Body of pancreas (tissue), 4 donors: ENCODE measurements around the gene CD6. TPM values are rescaled to one million over a fixed set of nuclear protein-coding genes. Genes with fewer than 3 reads are reported as not detected.

Source experiments
- ATAC-seq: fragments of 150-250 bp; one replicate; pipeline ENCODE4 v1.9.1; 2016
- DNase-seq, 4 donors: peaks; one replicate each; pipeline ENCODE4 v3.0.0-alpha.2; 2019
- H3K27ac ChIP-seq, 4 donors: fragments of 200-600 bp; sonication (generic); 1 replicate in 3 of 4; 2 replicates in 1 of 4; pipeline versions ENCODE4 v1.5.1 to v1.6.1; 2016 to 2019; ENCODE audit warnings: mild to moderate bottlenecking in 1 of 4, mixed read lengths in 1 of 4, moderate library complexity in 1 of 4
- H3K27me3 ChIP-seq, 2 donors: fragments of 200-600 bp; sonication (generic); one replicate each; pipeline ENCODE4 v1.6.0; 2016; ENCODE audit warnings: mild to moderate bottlenecking in 1 of 2
- H3K36me3 ChIP-seq, 2 donors: fragments of 200-600 bp; sonication (generic); replicated peaks in 1 of 2; 2 replicates each; pipeline ENCODE4 v1.5.1; 2016; ENCODE audit warnings: low read depth in 2 of 2; ENCODE audit not compliant: insufficient read depth in 1 of 2
- H3K4me1 ChIP-seq: fragments of 200-600 bp; sonication (generic); one replicate; pipeline ENCODE4 v1.6.0; 2016
- H3K4me3 ChIP-seq, 2 donors: fragments of 200-600 bp; sonication (generic); 1 replicate in 1 of 2; 2 replicates in 1 of 2; pipeline ENCODE4 v1.5.1; 2016 to 2019
- H3K9me3 ChIP-seq, 3 donors: fragments of 200-600 bp; sonication (generic); 1 replicate in 2 of 3; 2 replicates in 1 of 3; pipeline ENCODE4 v1.5.1; 2016
- POLR2A ChIP-seq, 3 donors: fragments of 450-650 bp; IDR thresholded peaks; one replicate each; pipeline ENCODE4 v1.6.1; 2016; ENCODE audit warnings: antibody characterized with exemption in 3 of 3, mild to moderate bottlenecking in 2 of 3
- WGBS, 2 donors: methylation state at CpG; one replicate each; pipeline ENCODE4 v1.1.5; 2017; 5-methylcytosine and 5-hydroxymethylcytosine counted together
- intact Hi-C: fragments of 100-400 bp; cut with DNase I; formaldehyde crosslinking; loops from one replicate; pipeline ENCODE4 v1.15.1; 2023
- total RNA-seq, 2 donors: library from RNA; depleted of rRNA; stranded (reverse); fragments of >200 nt; gene quantifications; one replicate each; pipeline ENCODE4 v1.1.0, GENCODE V29; 2016
- TF ChIP-seq, protein P1 (sequence below), 7 experiments: fragments of 450-650 bp in 4 of 7; fragments of 200-600 bp in 3 of 7; sonication (generic) in 3 of 7; IDR thresholded peaks; one replicate each; pipeline ENCODE4 v1.5.1; 2016 to 2019; ENCODE audit warnings: antibody characterized with exemption in 7 of 7

CD6 gene
- total RNA-seq, 2 donors from 2014 or later, result 1.0 to 3.3 TPM

DNA sequence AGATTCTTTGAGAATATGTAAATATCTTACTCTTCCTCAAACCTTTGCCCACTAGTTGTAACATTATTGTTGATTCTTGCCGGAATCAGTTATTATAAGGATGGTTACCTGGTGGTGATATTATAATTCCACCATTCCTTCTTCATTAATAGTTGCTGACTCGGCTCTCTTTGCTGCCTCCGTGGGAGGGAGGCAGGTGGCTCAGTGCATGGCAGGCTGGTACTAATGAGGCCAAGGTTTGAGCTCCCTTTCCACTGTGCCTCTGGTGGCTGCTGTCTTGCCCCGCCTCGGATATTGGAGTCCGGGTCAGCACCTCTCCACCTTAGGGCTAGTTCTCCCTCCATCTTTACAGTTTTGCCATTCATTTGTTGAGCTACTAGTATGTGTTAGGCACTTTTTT lies 12.7 kb downstream of the CD6 start:
- Histone ChIP-seq H3K9me3 (no peaks in the 10 kb centered on the region), H3K27me3 (no peaks in the 10 kb centered on the region), H3K36me3 (no peaks in the 10 kb centered on the region), H3K4me3 (no peak overlapping the region), H3K27ac (no peak overlapping the region), H3K4me1 (peaks cover 6% of the 10 kb centered on the region)
- no peak for DNase-seq
- ATAC-seq, result no peak
- intact Hi-C loops, result no loop called here
- TF ChIP-seq, protein P1, sequence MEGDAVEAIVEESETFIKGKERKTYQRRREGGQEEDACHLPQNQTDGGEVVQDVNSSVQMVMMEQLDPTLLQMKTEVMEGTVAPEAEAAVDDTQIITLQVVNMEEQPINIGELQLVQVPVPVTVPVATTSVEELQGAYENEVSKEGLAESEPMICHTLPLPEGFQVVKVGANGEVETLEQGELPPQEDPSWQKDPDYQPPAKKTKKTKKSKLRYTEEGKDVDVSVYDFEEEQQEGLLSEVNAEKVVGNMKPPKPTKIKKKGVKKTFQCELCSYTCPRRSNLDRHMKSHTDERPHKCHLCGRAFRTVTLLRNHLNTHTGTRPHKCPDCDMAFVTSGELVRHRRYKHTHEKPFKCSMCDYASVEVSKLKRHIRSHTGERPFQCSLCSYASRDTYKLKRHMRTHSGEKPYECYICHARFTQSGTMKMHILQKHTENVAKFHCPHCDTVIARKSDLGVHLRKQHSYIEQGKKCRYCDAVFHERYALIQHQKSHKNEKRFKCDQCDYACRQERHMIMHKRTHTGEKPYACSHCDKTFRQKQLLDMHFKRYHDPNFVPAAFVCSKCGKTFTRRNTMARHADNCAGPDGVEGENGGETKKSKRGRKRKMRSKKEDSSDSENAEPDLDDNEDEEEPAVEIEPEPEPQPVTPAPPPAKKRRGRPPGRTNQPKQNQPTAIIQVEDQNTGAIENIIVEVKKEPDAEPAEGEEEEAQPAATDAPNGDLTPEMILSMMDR (IDR thresholded peaks at IDR 0.05), result no peak
- no peak for TF ChIP-seq POLR2A (IDR thresholded peaks at IDR 0.05)
- WGBS, 2 donors, result 60 to 68% methylated on average over 6 of the region's 6 CpGs

DNA sequence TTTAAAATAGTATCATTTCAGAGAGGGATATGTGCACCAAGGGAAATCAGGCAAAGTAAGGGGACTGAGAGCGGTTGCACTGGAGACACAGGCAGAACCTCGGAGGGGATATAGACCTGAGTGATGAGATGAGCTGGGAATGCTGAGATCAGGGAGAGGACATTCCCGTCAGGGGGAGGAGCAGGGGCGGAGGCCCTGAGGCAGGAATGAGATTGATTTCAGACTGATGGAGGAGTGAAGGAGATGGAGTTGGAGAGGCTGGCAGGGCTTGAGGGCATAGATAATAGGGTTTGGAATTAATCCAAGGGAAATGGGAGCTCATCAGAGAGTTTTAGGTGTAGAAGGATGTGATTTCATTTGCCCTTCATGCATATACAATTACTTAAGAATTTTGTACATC lies 13.2 kb downstream of the CD6 start:
- no peak for TF ChIP-seq POLR2A (IDR thresholded peaks at IDR 0.05)
- TF ChIP-seq, protein P1 (IDR thresholded peaks at IDR 0.05), result no peak
- Histone ChIP-seq H3K27ac (no peak overlapping the region), H3K4me3 (no peak overlapping the region), H3K36me3 (no peaks in the 10 kb centered on the region), H3K4me1 (peaks cover 6% of the 10 kb centered on the region), H3K27me3 (no peaks in the 10 kb centered on the region), H3K9me3 (no peaks in the 10 kb centered on the region)
- intact Hi-C loops, result no loop called here
- DNase-seq (no peak), ATAC-seq (no peak)
- WGBS, 2 donors, result 68% methylated on average over 4 of the region's 4 CpGs

DNA sequence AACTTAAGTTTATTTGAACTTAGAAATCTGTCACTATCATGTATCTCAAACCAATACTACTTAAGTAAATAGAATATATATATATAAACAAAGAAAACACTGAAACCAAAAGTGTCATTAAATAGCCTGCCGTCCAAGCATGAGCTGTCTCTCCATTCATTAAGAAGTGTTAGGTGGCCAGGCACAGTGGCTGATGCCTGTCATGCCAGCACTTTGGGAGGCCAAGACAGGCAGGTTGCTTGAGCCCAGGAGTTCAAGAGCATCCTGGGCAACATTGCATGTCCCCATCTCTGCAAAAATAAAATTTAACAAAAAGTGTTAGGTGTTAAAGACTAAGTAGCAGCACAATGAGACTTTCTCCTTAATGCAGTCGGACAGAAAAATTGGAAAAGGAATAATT lies 14.0 kb downstream of the CD6 start:
- no peak overlapping the region for H3K4me3 ChIP-seq
- H3K36me3 ChIP-seq, result no peaks in the 10 kb centered on the region
- no peaks in the 10 kb centered on the region for H3K9me3 ChIP-seq
- DNase-seq, result no peak
- intact Hi-C loops, result no loop called here
- ATAC-seq, result no peak
- H3K4me1 ChIP-seq, result peaks cover 6% of the 10 kb centered on the region
- no peaks in the 10 kb centered on the region for H3K27me3 ChIP-seq
- H3K27ac ChIP-seq, result no peak overlapping the region
- no peak for TF ChIP-seq POLR2A (IDR thresholded peaks at IDR 0.05)
- TF ChIP-seq, protein P1 (IDR thresholded peaks at IDR 0.05), result no peak
- WGBS, 2 donors, result 69 to 75% methylated on average over 2 of the region's 2 CpGs

DNA sequence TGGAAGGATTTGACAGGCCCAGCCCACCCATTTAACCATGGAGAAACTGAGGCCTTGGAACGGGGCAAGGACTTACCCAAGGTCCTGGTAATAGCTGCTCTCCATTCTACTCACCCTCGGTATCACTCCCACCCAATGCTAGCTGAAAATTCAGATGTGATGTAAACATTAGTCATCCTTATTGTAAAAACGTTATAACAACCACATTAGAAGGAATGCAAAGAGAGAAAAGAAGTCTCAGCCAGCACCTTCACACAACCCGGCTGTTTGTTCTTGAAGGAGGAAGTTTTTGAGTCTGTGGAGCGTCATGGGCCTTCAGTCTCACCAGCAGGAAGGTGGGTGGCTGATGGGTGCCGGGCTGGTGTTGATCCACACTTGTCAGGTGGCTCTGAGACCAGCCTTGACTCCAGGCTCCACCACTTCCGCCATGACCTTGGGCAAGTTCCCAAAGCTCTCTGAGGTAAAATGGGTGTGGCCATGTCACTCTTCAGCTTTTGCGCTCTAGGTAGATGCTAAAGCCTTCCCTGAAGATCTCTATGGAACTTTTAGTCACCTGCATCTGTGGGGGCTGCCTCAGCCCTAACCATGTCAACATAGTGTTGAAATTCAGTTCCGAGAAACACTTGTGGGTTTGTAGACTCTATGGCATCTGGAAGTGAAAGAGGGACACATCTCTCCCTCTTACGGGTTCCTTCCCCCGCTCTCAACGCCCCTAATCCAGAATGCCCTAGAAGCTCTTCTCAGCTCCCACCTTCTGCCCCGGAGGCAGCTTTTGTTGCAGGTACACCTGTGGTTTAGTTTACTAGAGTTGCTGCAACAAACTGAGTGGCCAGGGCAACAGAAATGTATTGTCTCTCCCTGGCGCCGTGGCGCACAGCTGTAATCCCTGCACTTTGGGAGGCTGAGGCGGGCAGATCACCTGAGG lies 14.8 kb downstream of the CD6 start:
- TF ChIP-seq POLR2A (IDR thresholded peaks at IDR 0.05), result no peak
- TF ChIP-seq, protein P1 (IDR thresholded peaks at IDR 0.05), result no peak
- no peaks in the 10 kb centered on the region for H3K27me3 ChIP-seq
- H3K36me3 ChIP-seq, result no peaks in the 10 kb centered on the region
- H3K4me1 ChIP-seq, result peaks cover 6% of the 10 kb centered on the region
- intact Hi-C loops, result no loop called here
- DNase-seq (peak; percentile 30 to 72 (median 60)), ATAC-seq (peak; percentile 59)
- 63 to 67% methylated on average over 12 to 17 of the region's 17 CpGs for WGBS, 2 donors
- no peak overlapping the region for H3K4me3 ChIP-seq
- H3K9me3 ChIP-seq, result no peaks in the 10 kb centered on the region
- H3K27ac ChIP-seq, result no peak overlapping the region
